IPS DF 4.7 (cell line): ENCODE measurements around the gene RNU6-7.

ENCODE experiments used
- DNase-seq: peaks from one replicate; pipeline ENCODE4 v3.0.0-alpha.2; 2013; ENCODE audit warnings: low spot score; ENCODE audit errors: extremely low read depth

Gene RNU6-7

DNA sequence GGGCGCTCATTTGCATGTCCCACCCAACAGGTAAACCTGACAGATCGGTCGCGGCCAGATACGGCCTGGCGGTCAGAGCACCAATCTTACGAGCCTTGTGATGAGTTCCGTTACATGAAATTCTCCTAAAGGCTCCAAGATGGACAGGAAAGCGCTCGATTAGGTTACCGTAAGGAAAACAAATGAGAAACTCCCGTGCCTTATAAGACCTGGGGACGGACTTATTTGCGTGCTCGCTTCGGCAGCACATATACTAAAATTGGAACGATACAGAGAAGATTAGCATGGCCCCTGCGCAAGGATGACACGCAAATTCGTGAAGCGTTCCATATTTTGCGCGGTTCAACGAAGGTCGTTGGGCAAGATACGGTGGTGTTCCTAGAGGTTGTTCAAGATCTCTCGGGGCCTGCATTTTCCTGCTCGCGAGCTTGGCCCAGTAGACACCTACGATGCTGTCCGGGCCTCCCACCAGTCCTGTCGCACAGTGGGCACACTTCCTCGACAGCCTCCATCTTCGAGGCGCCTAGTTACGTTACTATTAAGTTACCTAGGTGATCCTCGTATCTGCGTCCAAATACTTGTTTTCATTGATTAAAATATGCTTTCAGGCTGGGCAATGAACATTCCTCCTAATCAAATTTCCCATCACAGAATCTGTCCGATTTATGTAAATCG lies at the start of gene RNU6-7:
Gene RNU6-7, plus strand, starts transcription at position 230 of the 675 bp plus-strand sequence.
- DNase-seq: no peak

DNA sequence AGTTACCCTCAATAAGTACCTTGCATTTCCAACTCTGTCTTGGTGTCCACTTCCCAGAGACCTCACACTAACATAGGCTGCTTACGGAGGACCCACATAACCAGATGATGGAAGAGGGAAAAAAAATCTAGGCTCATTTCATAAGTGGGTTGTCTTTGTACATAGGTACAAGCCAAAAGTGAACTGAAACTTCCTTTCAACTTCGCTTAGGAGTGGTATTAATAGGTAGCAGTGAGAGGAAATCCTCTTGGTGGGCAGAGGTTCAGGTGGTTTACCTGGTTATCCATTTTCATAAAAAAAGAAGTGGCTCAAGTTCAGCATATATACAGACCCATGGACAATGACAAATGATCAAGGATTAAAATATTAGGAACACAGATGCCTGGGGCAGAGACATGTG lies 35.8 kb upstream of the RNU6-7 start:
- no peak for DNase-seq

DNA sequence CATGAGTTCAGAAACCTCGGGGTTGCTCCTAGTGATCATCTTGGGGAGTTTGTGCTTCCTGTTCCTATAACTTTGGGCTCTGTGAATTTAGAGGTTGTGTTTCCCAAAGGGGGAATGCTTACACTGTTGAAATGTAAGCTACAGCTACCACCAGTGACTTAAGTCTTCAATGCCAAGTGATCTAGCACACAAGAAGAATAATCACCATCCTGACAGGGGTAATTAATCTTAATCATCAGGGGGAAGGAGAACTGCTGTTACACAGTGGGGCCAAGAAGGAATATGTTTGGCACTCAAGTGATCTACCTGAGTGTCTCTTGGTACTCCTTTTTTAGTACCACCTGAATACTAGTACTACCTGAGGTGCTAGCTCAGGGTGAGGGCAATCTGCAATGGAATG lies 34.9 kb upstream of the RNU6-7 start:
- DNase-seq: no peak

DNA sequence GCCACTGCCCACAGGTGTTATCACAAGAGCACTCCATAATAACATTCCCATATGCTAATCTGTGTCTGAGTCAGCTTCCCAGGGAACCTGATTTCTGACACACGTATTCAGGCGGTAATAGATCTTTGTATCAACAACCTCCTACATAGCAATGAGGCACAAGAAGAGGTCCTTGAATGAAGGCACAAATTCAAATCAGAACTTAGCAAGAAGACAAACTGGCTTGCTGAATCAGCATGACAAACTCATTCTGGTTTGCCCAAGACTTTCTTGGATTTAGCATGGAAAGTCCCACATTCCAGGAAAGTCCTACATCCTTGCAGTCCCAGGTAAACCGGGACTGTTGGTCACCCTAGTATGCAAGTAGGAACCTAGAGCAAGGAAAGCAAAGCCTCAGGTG lies 33.9 kb upstream of the RNU6-7 start:
- DNase-seq: no peak

DNA sequence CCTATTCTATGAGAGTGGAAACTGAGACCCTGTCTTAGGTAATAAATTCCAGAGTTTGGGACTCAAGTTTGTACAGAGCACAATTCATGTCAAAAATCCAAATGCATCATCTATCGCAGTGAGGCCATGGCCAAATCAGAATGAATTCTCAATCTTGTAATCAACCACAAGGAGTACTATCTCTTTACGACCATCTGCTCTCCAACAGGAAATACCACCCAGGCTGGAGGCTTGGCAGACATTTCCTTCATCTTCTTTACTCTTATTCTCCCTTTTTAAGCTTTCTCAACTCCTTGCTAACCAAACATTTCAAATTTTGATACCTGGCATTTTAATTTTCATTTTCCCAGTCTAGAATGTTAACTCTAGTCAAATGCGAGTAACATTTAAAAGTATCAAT lies 32.7 kb upstream of the RNU6-7 start:
- DNase-seq: no peak

DNA sequence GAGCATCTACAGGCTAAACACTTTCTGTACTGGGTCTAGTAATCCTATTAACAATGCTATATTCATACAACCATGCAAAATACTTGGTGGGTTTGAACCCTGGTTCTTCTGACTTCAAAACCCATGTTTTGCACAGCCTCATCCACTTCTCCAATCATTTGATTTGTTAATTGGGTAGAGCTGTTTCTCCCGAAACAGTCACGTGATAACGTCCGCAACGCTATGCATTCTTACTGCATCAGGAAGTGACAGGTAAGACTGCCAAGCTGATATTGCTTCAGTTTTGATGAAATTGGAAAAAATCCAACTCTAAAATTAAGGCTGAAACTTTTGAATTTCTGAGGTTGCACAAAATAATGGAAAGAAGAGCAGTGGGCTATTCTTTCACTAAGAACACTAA lies 30.4 kb upstream of the RNU6-7 start:
- DNase-seq: no peak

DNA sequence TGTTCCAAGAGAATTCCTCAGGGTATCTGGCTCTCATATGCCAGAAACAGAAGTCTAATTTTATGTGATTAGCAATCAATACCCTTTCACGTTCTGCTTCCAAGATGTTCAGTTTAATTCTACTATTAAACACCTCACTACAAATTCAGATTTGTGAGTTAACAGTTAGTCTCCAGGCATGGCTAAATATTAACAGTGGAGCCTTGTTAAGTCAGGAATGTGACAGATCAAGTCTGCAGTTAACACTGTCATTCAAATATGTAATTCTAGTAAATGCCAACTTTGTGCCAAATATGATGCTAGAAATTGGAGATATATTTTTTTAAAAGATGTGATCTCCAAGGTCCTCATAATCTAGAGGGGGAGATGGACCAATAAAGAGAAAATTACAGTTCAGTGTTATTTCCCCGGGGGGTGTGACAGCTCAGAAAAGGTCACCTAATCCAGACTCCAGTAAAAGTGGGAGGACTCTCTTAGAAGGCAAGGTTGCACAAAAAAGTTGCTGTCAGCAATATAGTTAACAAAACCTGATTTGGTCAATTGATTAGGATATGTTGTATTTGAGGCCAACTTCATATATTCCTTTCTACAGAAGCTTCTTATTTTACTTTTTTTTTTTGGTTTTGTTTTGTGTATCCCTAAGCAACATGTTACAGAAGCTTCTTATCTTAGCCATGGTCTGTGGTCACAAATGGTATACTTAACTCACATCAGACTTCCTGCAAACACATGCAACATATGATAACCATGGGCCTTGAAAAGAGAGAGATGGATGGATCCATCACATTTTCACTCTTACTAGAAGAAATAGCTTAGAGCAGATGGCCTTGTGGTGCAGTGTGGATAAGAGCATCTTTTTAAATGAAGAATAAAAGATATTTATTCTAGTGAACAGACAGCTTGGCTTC lies 18.4 kb upstream of the RNU6-7 start:
- DNase-seq: no peak

DNA sequence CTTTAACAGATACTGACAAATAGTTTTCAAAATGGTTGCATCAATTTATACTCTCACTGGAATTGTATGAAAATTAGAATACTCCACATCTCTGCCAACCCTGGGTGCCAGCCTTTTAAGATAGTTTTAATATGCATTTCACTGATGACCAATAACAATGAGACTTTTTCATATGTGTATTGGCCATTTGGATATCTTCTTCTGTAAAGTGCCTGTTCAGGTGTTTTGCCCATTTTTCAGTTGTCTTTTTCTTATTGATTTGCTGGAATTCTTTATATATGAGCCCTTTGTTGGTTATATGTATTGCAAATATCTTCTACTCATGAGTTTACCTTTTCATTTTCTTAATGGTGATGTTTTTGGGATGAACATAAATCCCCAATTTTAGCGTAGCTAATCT lies 16.7 kb upstream of the RNU6-7 start:
- no peak for DNase-seq

DNA sequence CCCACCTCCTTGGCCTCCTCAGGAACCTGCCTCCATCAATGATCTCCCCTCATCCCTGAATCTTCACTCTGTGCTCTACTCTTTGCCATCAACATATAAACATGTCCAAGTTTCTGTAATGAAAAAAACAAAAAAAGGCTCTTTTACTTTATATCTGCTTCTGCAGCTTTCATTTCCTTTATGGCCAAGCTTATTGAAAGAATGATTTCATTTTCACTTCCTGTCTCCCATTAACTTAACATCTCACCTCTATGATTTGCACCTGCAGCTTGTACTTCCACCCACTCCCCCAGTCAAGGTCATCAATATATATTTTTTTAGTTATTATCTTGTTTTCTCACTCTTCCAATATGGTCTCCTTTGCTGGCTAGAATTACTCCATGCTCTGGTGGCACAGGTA lies 15.6 kb upstream of the RNU6-7 start:
- DNase-seq: no peak

DNA sequence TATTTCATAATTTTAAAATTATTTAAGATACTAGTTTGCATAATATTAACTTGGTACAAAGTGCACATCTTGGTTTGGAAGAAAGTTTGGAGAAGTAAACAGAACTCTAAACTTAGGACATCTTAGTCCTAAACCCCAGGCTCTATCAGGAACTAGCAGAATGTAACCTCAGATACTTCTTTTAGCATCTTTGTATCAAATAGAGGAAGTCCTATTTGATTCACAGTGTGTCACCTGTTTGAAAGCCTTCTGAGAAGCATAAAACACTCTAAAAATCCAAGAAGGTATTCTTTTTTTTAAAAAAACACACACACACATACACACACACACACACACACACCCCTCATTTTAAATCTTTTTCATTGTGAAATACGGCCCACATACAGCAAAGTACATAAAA lies 12.0 kb upstream of the RNU6-7 start:
- no peak for DNase-seq

DNA sequence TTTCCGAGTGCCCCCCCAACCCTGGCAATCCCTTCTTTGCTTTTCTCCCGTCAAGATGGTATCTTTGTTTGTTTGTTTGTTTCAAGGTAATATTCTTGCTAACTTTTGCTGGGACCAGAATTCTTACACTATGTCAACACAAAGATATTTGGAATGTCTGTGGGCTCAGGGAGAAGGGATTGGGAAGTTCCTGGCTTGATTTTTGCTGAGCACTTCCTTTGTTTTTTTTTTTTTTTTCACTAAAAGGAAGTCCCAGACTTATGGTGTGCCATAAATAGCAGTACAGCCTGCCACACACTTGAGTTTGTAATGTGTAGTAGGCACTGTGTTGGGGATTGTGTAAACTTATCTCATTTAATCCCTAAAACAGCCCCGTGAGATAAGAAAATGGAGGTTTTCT lies 11.2 kb upstream of the RNU6-7 start:
- DNase-seq: no peak

DNA sequence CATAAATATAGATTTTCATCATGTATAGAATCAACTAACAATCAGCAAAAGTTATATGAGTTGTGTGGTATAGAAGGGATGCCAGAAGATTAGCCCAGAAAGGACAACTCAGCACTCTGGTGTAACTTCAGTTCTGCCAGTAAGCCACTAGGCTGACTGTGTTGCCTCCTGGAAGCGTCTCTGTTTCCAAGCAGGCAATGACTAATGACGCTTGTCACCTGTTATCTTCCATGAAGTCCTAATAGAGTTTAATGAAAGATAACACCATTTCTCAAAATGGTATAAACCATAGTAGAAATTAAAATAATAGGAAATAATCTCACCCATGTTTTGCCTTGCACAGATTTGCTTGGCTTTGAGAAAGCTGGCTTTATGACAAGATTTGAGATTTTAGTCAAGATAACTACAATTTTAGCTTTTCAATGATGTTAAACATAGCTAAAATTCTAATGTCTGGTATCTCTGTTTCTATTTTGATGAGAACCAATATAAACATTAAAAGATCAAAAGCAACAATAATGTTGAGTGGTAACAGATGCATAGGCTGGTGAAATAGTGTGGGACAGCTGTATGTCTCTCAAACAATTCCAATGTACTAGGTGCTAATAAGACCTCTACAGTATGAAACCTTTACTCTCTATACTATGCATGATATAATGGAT lies 9.0 kb upstream of the RNU6-7 start:
- DNase-seq: no peak

DNA sequence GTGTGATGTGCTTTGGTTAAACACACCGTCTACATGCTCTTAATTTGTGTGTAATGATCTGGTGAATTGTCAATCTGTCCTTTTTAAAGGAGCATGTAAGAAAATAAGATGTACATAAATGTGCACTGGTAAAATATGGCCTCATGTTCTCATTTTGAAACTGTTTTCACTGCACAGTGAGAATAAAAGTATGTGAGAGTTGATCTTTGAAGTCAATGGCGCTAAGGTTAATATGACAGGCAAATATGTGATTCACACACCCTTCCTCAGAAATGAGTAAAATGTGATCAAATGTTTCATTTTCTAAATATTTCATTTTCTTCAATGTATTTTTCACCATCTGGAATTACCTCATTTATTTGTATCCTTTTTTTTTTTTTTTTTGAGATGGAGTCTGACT lies 8.3 kb upstream of the RNU6-7 start:
- no peak for DNase-seq

DNA sequence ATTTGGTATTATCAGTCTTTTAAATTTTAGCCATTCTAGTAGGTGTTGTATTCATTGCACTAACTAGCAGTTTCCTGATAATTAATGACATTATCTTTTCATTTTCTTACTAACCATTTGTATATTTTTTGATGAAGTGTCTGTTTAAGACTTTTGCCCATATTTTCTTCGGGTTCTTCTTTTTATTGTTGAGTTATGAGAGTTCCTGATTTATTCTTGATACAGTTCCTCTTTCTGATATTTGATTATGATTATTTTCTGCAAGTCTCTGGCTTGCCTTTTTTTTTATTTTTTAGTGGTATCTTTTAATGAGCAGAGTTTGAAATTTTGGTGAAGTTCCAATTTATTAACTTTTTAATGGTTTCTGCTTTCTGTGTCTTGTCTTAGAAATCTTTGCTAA lies 6.2 kb upstream of the RNU6-7 start:
- DNase-seq: no peak

DNA sequence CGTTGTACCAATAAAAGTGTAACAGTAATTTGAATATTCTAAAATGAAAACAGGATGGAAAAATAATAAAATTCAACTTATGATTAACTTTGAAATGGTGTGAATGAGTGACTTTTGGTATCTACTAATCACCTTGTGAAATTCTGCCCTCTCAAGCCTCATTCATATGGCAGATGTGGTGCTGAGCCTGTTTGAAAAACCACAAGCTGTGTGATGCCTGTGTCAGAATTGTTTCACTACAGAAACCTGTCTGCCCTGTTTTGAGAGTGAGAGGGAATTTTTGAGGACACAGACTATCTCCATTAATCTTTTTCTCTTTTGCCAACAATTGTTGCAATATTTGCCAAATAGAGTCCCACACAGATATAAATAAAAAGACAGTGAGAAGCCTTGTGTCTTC lies 3.9 kb upstream of the RNU6-7 start:
- DNase-seq: no peak

DNA sequence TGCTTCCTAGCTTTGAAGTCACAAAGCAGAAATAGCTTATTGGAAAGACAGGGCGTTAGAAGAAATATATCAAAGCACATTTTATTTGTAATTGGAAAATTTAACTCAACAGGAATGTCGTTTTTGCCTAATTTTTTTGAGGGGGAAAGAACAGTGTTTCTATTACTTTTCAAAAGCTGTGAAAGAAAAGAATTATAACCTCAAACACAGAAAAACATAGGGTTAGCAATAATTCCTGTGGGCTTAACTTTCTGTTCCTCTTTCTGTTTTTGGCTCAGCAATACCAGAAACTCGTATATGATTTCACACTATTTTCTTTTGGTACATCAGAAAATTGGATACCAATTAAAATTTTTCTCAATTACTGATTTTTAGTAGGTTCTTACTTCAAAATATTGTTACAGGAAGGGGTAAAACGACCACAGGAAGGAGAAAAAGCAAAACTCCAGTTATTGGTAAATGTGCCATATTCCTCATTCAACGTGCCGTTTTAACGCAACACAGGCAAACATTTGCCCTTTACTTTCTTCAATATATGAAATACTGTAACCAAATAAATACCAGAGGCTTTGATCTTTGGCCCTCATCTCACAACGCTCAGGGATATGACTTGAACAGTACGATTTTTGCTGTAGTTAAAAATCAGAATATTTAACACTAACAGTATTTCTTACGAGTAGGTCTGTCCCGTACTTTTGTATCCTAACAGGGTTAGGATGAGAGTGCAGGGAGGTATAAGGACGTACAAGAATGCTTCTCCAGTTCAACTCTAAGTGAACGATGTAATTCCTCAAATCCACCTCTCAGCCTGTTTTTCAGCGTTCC lies 1.3 kb upstream of the RNU6-7 start:
- no peak for DNase-seq

DNA sequence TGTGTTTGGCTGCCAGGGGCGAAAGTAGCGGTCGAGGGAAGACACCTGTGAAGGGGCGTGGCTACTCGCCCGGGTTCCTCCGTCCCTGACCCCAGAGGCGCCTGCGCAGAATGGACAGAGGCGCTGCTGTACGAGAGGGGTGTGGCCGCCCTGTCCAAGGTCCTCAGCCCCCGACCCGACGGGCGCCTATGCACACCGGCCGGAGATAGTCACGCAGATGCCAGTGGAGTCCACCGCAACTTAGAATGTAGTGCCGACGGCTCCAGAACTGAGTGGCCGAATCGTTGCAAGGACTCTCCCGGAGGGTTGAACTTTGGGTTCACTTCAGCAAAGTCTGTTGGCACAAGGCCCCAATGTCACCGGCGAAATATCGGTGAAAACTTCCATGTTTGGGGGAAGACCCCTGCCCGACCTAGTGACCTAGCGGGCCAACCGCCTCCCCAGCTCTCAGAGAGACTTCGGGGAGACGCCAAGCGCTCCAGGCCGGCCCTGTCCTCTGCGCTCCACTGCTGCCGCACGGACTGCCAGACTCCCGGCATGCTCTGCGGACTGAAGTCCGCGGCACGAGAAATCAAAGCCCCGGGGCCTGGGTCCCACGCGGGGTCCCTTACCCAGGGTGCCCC lies 541 bp upstream of the RNU6-7 start:
- DNase-seq: no peak

DNA sequence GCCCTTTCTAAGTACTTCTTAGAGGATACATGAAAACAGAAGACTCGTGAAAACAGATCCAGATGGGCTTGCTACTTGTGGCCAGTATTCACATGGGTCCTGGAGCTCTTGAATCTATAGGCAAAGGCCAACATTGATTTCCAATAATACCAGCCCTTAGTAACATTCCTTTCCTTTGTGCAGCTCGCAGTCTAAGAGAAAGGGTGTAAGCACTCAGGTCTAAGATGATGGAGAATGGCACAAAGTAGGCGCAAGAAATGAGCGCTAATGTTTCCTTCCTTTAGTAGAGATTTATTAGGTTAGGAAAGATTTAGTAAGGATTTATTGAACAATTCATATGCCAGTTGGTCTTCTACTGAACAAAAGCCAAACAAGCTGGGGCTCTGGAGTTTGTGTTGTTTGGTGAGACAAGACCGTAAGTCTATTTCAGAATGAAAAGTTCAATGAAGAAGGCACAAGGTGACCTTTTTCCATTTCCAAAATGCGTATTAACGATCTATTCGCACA lies 699 bp downstream of the RNU6-7 start:
- no peak for DNase-seq

DNA sequence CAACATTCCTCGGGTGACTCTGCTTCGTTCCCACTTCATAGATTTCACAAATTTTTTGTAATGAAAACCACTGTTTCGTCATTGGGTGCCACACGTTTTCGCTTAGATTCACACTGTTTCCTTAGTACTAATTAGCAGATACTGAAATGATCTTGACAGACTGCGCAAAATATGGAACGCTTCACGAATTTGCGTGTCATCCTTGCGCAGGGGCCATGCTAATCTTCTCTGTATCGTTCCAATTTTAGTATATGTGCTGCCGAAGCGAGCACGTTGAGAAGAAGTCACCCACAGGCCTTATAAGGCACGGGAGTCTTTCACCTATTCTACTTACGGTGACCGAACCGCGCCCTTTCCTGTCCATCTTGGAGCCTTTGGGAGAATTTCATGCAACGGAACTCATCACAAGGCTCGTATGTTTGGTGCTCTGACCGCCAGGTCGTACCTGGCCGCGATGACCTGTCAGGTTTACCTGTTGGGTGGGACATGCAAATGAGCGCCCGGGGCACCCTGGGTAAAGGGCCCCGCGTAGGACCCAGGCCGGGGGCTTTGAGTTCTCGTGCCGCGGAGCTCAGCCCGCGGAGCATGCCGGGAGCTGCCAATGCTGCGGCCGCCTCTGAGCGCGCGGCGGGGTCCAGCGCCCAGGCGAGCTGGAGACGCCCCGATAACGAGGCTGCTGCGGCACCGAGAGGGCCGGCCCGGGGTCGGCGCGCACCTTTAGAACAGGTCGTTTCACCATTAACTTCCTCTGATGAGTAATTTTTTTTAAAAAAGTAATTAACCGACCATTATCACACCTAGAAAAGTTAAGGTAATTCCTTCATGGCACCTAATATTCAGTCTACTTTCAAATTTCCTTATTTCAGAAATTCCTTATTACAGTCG lies 1.4 kb downstream of the RNU6-7 start, which contains the start of gene RNU6-8:
Gene RNU6-8, minus strand, starts transcription at position 272 of the 885 bp plus-strand sequence.
- DNase-seq: no peak

DNA sequence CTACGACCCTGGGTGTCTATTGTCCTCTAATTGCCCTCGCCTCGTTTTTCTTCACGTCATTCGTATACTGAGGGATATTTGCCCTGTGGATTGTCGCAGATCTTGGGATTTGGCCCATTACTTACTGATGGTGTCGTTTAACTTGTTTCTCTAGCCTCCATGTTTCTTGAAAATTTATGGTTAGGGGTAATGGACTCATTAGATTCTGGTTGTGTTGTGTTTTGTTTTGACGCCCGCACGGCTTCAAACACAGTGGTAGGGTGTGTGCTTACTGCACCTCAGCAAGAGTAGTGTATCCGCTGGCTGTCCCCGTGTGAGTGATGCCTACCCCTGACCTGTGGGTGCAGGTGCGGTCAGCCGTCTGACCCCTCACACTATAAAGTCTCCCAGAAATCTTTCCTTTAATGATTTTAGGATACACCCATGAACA lies 2.1 kb downstream of the RNU6-7 start:
- no peak for DNase-seq
